ENCODE results near the gene C2orf49.
A peak's percentile ranks its signal among the peaks of the same experiment; 100 is the strongest.
"Not testable (repeated sequence)": the region's sequence is repeated elsewhere in the genome, so short reads cannot be mapped to it uniquely, and the experiment has no call there.

Gene C2orf49

DNA sequence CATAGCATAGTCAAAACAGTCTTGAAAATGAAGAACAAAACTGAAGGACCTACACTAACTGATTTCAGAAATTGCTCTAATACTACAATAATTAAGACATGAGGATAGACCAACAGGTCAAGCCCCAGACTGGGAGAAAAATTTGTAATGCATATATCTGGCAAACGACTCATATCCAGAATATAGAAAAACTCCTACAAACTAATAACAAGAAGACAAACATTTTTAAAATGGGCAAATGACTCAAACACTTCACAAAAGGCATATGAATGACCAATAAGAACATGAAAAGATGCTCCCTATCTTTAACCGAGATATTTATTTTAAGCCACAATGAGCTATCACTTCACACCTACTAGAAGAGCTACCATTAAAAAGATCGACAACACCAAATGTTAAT, 22.0 kb upstream of the C2orf49 start:
- FAIRE-seq = no peak
- TF ChIP-seq TAF1 (IDR thresholded peaks at IDR 0.05; ENCODE audit: low read depth, low read length) (no peak), POU2F2 (IDR thresholded peaks at IDR 0.05; ENCODE audit: low read depth, low read length) (no peak), SPI1 (IDR thresholded peaks at IDR 0.05; ENCODE audit: low read depth, low read length) (no peak), POLR2AphosphoS5 (IDR thresholded peaks at IDR 0.05; ENCODE audit: low read depth, low read length) (no peak), PAX5 (IDR thresholded peaks at IDR 0.05; ENCODE audit: insufficient read depth, low read length, severe bottlenecking) (no peak), POLR2A (IDR thresholded peaks at IDR 0.05; ENCODE audit: low read depth, low read length) (no peak)
- no peak for DNase-seq (ENCODE audit: insufficient read length, low spot score)

DNA sequence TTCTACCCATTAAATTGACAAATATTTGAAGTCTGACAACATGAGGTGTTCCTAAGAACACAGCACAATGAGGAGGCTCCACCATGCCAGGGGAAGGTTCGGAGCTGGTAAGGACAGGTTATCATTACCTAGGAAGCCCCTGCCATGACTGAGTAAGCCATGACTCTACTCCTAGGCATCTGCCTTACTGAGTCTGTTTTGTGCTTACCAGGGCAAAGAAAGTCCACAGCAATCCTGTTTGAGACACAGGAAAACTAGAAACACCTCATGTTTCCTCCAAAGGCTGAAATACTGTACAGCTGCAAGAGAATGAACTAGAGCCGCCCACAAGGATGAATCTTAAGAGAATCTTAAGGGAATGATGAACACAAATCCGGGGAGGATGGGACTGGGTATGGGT, 19.4 kb upstream of the C2orf49 start:
- FAIRE-seq = no peak
- TF ChIP-seq POLR2A (IDR thresholded peaks at IDR 0.05; ENCODE audit: low read depth, low read length) (no peak), TAF1 (IDR thresholded peaks at IDR 0.05; ENCODE audit: low read depth, low read length) (no peak), PAX5 (IDR thresholded peaks at IDR 0.05; ENCODE audit: insufficient read depth, low read length, severe bottlenecking) (no peak), POU2F2 (IDR thresholded peaks at IDR 0.05; ENCODE audit: low read depth, low read length) (no peak), SPI1 (IDR thresholded peaks at IDR 0.05; ENCODE audit: low read depth, low read length) (no peak), POLR2AphosphoS5 (IDR thresholded peaks at IDR 0.05; ENCODE audit: low read depth, low read length) (no peak)
- no peak for DNase-seq (ENCODE audit: insufficient read length, low spot score)

DNA sequence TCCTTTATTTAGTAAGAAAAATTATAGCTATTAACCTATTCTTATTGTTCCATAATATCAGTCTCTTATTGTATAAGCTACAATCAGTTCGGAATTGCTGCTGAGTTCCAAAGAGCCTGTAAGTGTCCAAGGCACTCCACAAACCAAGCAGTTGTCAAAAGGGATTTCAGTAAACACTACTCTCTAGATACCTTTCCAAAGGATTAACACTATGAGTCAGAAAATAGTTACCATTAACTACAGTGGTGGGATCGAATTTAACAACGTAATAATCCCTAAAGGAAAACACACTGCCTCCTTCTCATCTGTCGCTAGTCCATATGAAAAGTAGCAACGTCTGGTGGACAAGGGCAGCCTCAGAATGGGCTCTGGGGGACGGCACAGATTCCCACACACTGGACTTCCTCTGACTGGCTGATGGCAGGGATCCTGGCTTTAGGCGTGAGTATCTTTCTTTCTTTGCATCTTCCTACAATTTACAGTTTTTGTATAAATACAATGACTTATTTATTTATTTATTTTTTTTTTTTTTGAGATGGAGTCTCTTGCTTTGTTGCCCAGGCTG, 16.6 kb upstream of the C2orf49 start:
- FAIRE-seq (peak; percentile 23), DNase-seq (ENCODE audit: insufficient read length, low spot score) (no peak)
- no peak for TF ChIP-seq POU2F2 (IDR thresholded peaks at IDR 0.05; ENCODE audit: low read depth, low read length)
- TF ChIP-seq SPI1 (IDR thresholded peaks at IDR 0.05; ENCODE audit: low read depth, low read length) = no peak
- TF ChIP-seq TAF1 (IDR thresholded peaks at IDR 0.05; ENCODE audit: low read depth, low read length) = no peak
- no peak for TF ChIP-seq POLR2AphosphoS5 (IDR thresholded peaks at IDR 0.05; ENCODE audit: low read depth, low read length)
- no peak for TF ChIP-seq POLR2A (IDR thresholded peaks at IDR 0.05; ENCODE audit: low read depth, low read length)
- no peak for TF ChIP-seq PAX5 (IDR thresholded peaks at IDR 0.05; ENCODE audit: insufficient read depth, low read length, severe bottlenecking)

DNA sequence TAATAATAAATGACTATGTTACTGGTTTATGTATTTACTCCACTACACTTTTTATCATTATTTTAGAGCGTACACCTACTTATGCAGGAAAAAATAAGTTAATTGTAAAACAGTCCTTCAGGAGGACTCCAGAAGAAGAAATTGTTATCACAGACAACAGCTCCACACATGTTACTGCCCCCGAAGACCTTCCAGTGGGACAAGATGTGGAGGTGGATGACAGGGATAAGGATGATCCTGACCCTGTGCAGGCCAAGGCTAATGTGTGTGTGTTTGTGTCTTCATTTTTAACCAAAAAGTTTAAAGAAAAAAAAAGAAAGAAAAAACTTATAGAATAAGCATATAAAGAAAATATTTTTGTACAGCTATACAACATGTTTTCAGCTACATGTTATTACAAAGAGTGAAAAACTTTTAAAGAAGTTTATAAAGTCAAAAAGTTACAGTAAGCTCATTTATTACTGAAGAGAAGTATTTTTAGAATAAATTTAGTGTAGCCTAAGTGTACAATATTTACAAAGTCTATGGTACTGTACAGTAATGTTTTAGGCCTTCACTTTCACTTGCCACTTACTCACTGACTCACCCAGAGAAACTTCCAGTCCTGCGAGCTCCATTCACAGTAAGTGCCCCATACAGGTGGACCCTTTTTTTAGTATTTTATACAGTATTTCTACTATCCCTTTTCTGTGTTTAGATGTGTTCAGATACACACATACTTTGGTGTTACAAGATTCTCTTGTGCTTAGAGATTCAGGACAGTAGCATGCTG, 15.3 kb upstream of the C2orf49 start:
- no peak for TF ChIP-seq TAF1 (IDR thresholded peaks at IDR 0.05; ENCODE audit: low read depth, low read length)
- TF ChIP-seq SPI1 (IDR thresholded peaks at IDR 0.05; ENCODE audit: low read depth, low read length) = no peak
- no peak for TF ChIP-seq PAX5 (IDR thresholded peaks at IDR 0.05; ENCODE audit: insufficient read depth, low read length, severe bottlenecking)
- no peak for TF ChIP-seq POLR2A (IDR thresholded peaks at IDR 0.05; ENCODE audit: low read depth, low read length)
- TF ChIP-seq POU2F2 (IDR thresholded peaks at IDR 0.05; ENCODE audit: low read depth, low read length) = no peak
- DNase-seq (ENCODE audit: insufficient read length, low spot score) (no peak), FAIRE-seq (no peak)

DNA sequence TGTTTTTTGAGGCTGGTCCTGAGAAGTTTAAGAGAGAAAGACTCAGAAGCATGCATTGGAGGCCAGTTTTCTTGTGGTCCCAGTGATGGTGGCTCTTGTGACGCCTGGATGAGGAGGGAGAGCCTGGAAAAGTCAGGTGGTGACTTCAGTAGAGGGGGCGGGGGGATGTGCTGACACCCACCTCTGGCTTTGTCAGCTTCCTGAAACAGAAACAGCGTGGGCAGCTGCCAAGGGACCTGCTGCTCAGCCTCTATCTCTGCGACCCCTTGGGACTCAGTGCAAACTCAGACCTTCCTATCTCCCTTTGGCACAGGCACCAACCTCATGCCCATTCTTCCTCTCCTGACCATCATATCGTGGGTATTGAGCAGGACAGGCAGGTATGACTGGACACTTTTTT, 14.2 kb upstream of the C2orf49 start:
- no peak for DNase-seq (ENCODE audit: insufficient read length, low spot score)
- TF ChIP-seq POLR2A (IDR thresholded peaks at IDR 0.05; ENCODE audit: low read depth, low read length) (no peak), SPI1 (IDR thresholded peaks at IDR 0.05; ENCODE audit: low read depth, low read length) (no peak), POLR2AphosphoS5 (IDR thresholded peaks at IDR 0.05; ENCODE audit: low read depth, low read length) (no peak), POU2F2 (IDR thresholded peaks at IDR 0.05; ENCODE audit: low read depth, low read length) (no peak), PAX5 (IDR thresholded peaks at IDR 0.05; ENCODE audit: insufficient read depth, low read length, severe bottlenecking) (no peak), TAF1 (IDR thresholded peaks at IDR 0.05; ENCODE audit: low read depth, low read length) (no peak)
- FAIRE-seq = no peak

DNA sequence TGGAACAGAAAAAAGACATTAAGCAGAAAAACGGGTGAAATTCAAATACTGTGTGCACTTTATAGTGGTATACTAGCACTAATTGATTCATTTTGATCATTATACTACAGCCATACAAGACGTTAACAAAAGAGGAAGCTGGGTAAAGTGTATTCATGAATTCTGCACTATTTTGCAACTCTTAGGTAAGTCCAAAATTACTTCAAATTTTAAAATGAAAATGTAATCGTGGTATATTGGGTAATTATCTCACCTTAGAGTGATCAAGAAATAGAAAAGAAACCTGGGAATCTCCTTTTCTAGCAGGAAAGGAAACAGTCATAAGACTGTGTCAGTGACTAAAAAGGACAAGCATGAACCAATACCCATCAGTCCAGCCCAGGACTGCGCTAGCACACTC, 13.2 kb upstream of the C2orf49 start:
- FAIRE-seq = no peak
- TF ChIP-seq SPI1 (IDR thresholded peaks at IDR 0.05; ENCODE audit: low read depth, low read length) (no peak), TAF1 (IDR thresholded peaks at IDR 0.05; ENCODE audit: low read depth, low read length) (no peak), PAX5 (IDR thresholded peaks at IDR 0.05; ENCODE audit: insufficient read depth, low read length, severe bottlenecking) (no peak), POLR2AphosphoS5 (IDR thresholded peaks at IDR 0.05; ENCODE audit: low read depth, low read length) (no peak), POU2F2 (IDR thresholded peaks at IDR 0.05; ENCODE audit: low read depth, low read length) (no peak)
- no peak for DNase-seq (ENCODE audit: insufficient read length, low spot score)

DNA sequence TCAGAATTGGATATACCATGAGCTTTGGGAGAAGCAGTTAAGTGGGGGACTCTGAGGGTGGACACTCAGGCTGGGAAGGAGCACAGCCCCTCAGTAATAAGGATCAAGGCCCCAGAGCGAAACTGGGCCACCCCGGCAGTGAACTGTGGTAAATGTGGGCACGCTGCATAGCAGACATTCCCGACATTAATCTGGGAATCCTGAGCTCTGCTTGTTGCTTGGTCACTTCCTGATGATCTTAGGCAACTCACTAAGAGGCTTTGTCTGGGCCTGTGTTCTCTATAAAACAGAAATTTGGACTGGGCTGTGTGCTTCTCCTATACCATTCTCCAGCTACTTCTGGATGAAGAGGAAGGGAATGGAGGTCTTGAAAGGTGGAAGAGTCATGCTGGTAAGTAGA, 12.6 kb upstream of the C2orf49 start:
- DNase-seq (ENCODE audit: insufficient read length, low spot score) = no peak
- no peak for TF ChIP-seq SPI1 (IDR thresholded peaks at IDR 0.05; ENCODE audit: low read depth, low read length)
- TF ChIP-seq PAX5 (IDR thresholded peaks at IDR 0.05; ENCODE audit: insufficient read depth, low read length, severe bottlenecking) = no peak
- no peak for TF ChIP-seq TAF1 (IDR thresholded peaks at IDR 0.05; ENCODE audit: low read depth, low read length)
- no peak for TF ChIP-seq POU2F2 (IDR thresholded peaks at IDR 0.05; ENCODE audit: low read depth, low read length)
- TF ChIP-seq POLR2AphosphoS5 (IDR thresholded peaks at IDR 0.05; ENCODE audit: low read depth, low read length) = no peak
- no peak for TF ChIP-seq POLR2A (IDR thresholded peaks at IDR 0.05; ENCODE audit: low read depth, low read length)
- FAIRE-seq = no peak

DNA sequence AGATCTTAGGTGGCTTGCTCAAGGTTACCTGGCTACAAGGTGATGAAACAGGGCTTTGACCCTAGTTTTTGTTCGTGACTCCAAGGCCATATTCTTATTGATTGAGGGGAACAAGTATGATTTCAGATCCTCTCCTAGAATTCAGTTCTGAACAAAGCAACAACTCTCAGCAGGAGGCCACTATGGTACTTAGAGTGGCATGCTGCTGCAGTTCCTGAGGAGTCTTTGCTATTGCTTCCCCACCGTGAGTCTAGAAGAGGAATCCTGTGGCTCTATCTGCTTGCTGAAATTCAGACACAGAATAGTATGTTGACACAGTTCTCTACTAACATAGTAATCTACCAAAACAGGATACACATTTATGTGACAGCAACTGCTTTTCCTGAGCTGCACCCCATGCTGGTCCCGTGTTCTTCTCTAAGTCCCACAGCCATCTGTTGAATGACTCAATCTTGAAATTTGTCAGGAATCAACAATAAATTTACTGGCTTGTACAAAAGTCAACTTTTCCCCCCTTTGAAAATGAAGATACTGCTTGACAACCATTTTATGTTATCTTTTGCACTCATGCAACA, 11.9 kb upstream of the C2orf49 start:
- DNase-seq (ENCODE audit: insufficient read length, low spot score) (no peak), FAIRE-seq (peak; percentile 47)
- TF ChIP-seq POLR2AphosphoS5 (IDR thresholded peaks at IDR 0.05; ENCODE audit: low read depth, low read length) = no peak
- TF ChIP-seq PAX5 (IDR thresholded peaks at IDR 0.05; ENCODE audit: insufficient read depth, low read length, severe bottlenecking) = no peak
- TF ChIP-seq POU2F2 (IDR thresholded peaks at IDR 0.05; ENCODE audit: low read depth, low read length) = no peak
- TF ChIP-seq SPI1 (IDR thresholded peaks at IDR 0.05; ENCODE audit: low read depth, low read length) = no peak
- TF ChIP-seq POLR2A (IDR thresholded peaks at IDR 0.05; ENCODE audit: low read depth, low read length) = no peak
- no peak for TF ChIP-seq TAF1 (IDR thresholded peaks at IDR 0.05; ENCODE audit: low read depth, low read length)

DNA sequence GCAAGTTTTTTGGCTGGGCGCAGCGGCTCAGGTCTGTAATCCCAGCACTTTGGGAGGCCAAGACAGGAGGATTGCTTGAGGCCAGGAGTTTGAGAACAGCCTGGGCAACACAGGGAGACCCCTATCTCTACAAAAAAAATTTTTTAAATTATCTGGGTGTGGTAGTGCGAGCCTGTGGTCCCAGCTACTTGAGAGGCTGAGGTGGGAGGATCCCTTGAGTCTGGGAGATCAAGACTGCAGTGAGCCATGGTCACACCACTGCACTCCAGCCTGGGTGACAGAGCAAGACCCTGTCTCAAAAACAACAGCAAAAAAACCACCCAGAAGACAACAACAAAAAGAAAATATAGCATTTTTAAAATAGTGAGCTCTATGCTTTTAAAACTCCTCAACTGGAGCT, 10.1 kb upstream of the C2orf49 start:
- not testable (repeated sequence) for DNase-seq (ENCODE audit: insufficient read length, low spot score); FAIRE-seq

All from GM12891 (cell line).